Loucy (cell line): Measurements from ENCODE around the gene ANKRD6.

Source experiments
- H2AFZ ChIP-seq: fragments of 200-600 bp; sonication (generic); 2 replicates; pipeline ENCODE4 v1.6.0; 2016; ENCODE audit warnings: antibody characterized with exemption, mild to moderate bottlenecking, low read length, moderate library complexity
- H3F3A ChIP-seq: fragments of 200-600 bp; 2 replicates; pipeline ENCODE4 v1.6.0; 2016; ENCODE audit warnings: antibody characterized with exemption, low read depth, mild to moderate bottlenecking
- H3K27me3 ChIP-seq: fragments of 200-600 bp; sonication (generic); 2 replicates; pipeline ENCODE4 v1.6.1; 2014; ENCODE audit warnings: low read length, mild to moderate bottlenecking; ENCODE audit not compliant: insufficient read depth, poor library complexity, severe bottlenecking
- H3K36me3 ChIP-seq: fragments of 200-600 bp; sonication (generic); 2 replicates; pipeline ENCODE4 v1.6.1; 2016; ENCODE audit warnings: low read length; ENCODE audit not compliant: insufficient read depth
- H3K4me1 ChIP-seq: fragments of 200-600 bp; sonication (generic); 2 replicates; pipeline ENCODE4 v1.5.1; 2014; ENCODE audit warnings: low read length, mild to moderate bottlenecking; ENCODE audit not compliant: insufficient read depth, poor library complexity, severe bottlenecking
- H3K4me2 ChIP-seq: fragments of 200-600 bp; sonication (generic); 2 replicates; pipeline ENCODE4 v1.6.0; 2014; ENCODE audit warnings: antibody characterized with exemption, low read length, low read depth, mild to moderate bottlenecking; ENCODE audit not compliant: poor library complexity, severe bottlenecking
- H3K4me3 ChIP-seq: fragments of 200-600 bp; sonication (generic); 2 replicates; pipeline ENCODE4 v1.5.1; 2014; ENCODE audit warnings: low read length, mild to moderate bottlenecking, mixed read lengths; ENCODE audit not compliant: poor library complexity, severe bottlenecking
- H3K79me2 ChIP-seq: fragments of 200-600 bp; sonication (generic); 2 replicates; pipeline ENCODE4 v1.6.1; 2014; ENCODE audit warnings: low read length; ENCODE audit not compliant: insufficient read depth
- H3K9ac ChIP-seq: fragments of 200-600 bp; sonication (generic); 2 replicates; pipeline ENCODE4 v1.6.0; 2014; ENCODE audit warnings: mild to moderate bottlenecking, low read depth, low read length, moderate library complexity; ENCODE audit not compliant: poor library complexity, severe bottlenecking
- H3K9me2 ChIP-seq: fragments of 200-600 bp; sonication (generic); replicated peaks from 2 replicates; pipeline ENCODE4 v1.6.1; 2016; ENCODE audit warnings: low read depth, low read length, mixed read lengths
- H3K9me3 ChIP-seq: fragments of 200-600 bp; sonication (generic); 2 replicates; pipeline ENCODE4 v1.6.1; 2014; ENCODE audit warnings: mild to moderate bottlenecking, antibody characterized with exemption, low read length, low read depth; ENCODE audit not compliant: insufficient read depth
- H4K20me1 ChIP-seq: fragments of 200-600 bp; sonication (generic); 2 replicates; pipeline ENCODE4 v1.6.0; 2014; ENCODE audit warnings: antibody characterized with exemption, low read length, mild to moderate bottlenecking; ENCODE audit not compliant: insufficient read depth, poor library complexity, severe bottlenecking
- CTCF ChIP-seq: fragments of 200-600 bp; sonication (generic); conservative IDR thresholded peaks from 2 replicates; pipeline ENCODE4 v1.5.1; 2014; ENCODE audit warnings: mild to moderate bottlenecking, antibody characterized with exemption, low read length
- EZH2phosphoT487 ChIP-seq: fragments of 200-600 bp; IDR thresholded peaks from 2 replicates; pipeline ENCODE4 v1.6.1; 2018; ENCODE audit warnings: antibody characterized with exemption, mild to moderate bottlenecking, moderate library complexity, borderline replicate concordance

The ANKRD6 gene

GRCh38 chr6:89464295-89464694, 31.3 kb downstream of the ANKRD6 start:
- no peaks in the 10 kb centered on the region for H3K9me3 ChIP-seq
- H3K4me1 ChIP-seq: peaks cover 7% of the 10 kb centered on the region
- H3K79me2 ChIP-seq: no peaks in the 10 kb centered on the region
- no peaks in the 10 kb centered on the region for H3F3A ChIP-seq
- H3K36me3 ChIP-seq: no peaks in the 10 kb centered on the region
- no peaks in the 10 kb centered on the region for H3K27me3 ChIP-seq
- no peak overlapping the region for H3K9ac ChIP-seq
- no peak overlapping the region for H3K4me2 ChIP-seq
- no peaks in the 10 kb centered on the region for H3K9me2 ChIP-seq
- H3K4me3 ChIP-seq: no peak overlapping the region
- TF ChIP-seq CTCF: no peak
- TF ChIP-seq EZH2phosphoT487: no peak
- H4K20me1 ChIP-seq: no peaks in the 10 kb centered on the region
- H2AFZ ChIP-seq: no peak overlapping the region

- H3K36me3 ChIP-seq: no peaks in the 10 kb centered on the region
- H2AFZ ChIP-seq: no peak overlapping the region
- H3K4me2 ChIP-seq: no peak overlapping the region
- H3K4me1 ChIP-seq: peaks cover 10% of the 10 kb centered on the region
- TF ChIP-seq CTCF (no peak), EZH2phosphoT487 (no peak)
- no peak overlapping the region for H3K4me3 ChIP-seq
- H3F3A ChIP-seq: no peaks in the 10 kb centered on the region
- H3K27me3 ChIP-seq: no peaks in the 10 kb centered on the region
- H3K9me3 ChIP-seq: no peaks in the 10 kb centered on the region
- no peaks in the 10 kb centered on the region for H4K20me1 ChIP-seq
- H3K9ac ChIP-seq: no peak overlapping the region
- no peaks in the 10 kb centered on the region for H3K79me2 ChIP-seq
- H3K9me2 ChIP-seq: no peaks in the 10 kb centered on the region
These were observed 34.5 kb downstream of the ANKRD6 start for GRCh38 chr6:89467437-89467836.

GRCh38 chr6:89468998-89469397, 36.0 kb downstream of the ANKRD6 start:
- no peak overlapping the region for H3K4me2 ChIP-seq
- peaks cover 12% of the 10 kb centered on the region for H3K4me1 ChIP-seq
- no peaks in the 10 kb centered on the region for H3K9me3 ChIP-seq
- no peak overlapping the region for H3K4me3 ChIP-seq
- H3K9me2 ChIP-seq: no peaks in the 10 kb centered on the region
- H3K36me3 ChIP-seq: no peaks in the 10 kb centered on the region
- TF ChIP-seq EZH2phosphoT487 (no peak), CTCF (no peak)
- H3K79me2 ChIP-seq: no peaks in the 10 kb centered on the region
- no peaks in the 10 kb centered on the region for H3K27me3 ChIP-seq
- H3K9ac ChIP-seq: no peak overlapping the region
- H2AFZ ChIP-seq: no peak overlapping the region
- H3F3A ChIP-seq: no peaks in the 10 kb centered on the region
- H4K20me1 ChIP-seq: no peaks in the 10 kb centered on the region
